Hematopoietic multipotent progenitor cell (in vitro differentiated cells): ENCODE results near the gene NOL4L. TPM values are rescaled to one million over a fixed set of nuclear protein-coding genes. Genes with fewer than 3 reads are reported as not detected.
A peak's percentile ranks its signal among the peaks of the same experiment; 100 is the strongest.
"Not testable (repeated sequence)": the region's sequence is repeated elsewhere in the genome, so short reads cannot be mapped to it uniquely, and the experiment has no call there.

Experiments used
- DNase-seq, 3 donors: peaks; one replicate each; pipeline ENCODE4 v3.0.0-alpha.2; 2011 to 2015; ENCODE audit warnings: low read depth in 2 of 3, low spot score in 2 of 3
- total RNA-seq: library from RNA; depleted of rRNA; stranded (reverse); fragments of >200 nt; gene quantifications from one replicate; pipeline ENCODE4 v1.2.3, GENCODE V29; 2012

Gene NOL4L
- total RNA-seq, 1 donor: 34.5 TPM

GRCh38 chr20:32491764-32492151 is 93.4 kb downstream of the NOL4L start:
- not testable (repeated sequence) for DNase-seq

- no peak for DNase-seq
Measured at GRCh38 chr20:32490942-32491763, 94.0 kb downstream of the NOL4L start.

GRCh38 chr20:32488066-32488838 is 96.9 kb downstream of the NOL4L start:
- DNase-seq: no peak

- no peak for DNase-seq
Measured at GRCh38 chr20:32487381-32487780, 97.8 kb downstream of the NOL4L start.

- no peak for DNase-seq
Measured at GRCh38 chr20:32485770-32486478, 99.2 kb downstream of the NOL4L start.

GRCh38 chr20:32484958-32485769 is 100.0 kb downstream of the NOL4L start:
- DNase-seq: peak; percentile 61 to 90 (median 84)

- DNase-seq: peak in 1 of 3 donors; percentile 23
Measured at GRCh38 chr20:32484225-32484957, 100.7 kb downstream of the NOL4L start.

GRCh38 chr20:32483351-32484224 is 101.5 kb downstream of the NOL4L start:
- DNase-seq: peak; percentile 32 to 85 (median 84)

- DNase-seq: peak in 2 of 3 donors; percentile 59 to 63
Measured at GRCh38 chr20:32482442-32483261, 102.5 kb downstream of the NOL4L start.

GRCh38 chr20:32482143-32482441 is 103.0 kb downstream of the NOL4L start:
- no peak for DNase-seq

- no peak for DNase-seq
Measured at GRCh38 chr20:32481311-32482142, 103.6 kb downstream of the NOL4L start.

- DNase-seq: no peak
Measured at GRCh38 chr20:32480371-32481241, 104.5 kb downstream of the NOL4L start.

GRCh38 chr20:32479697-32480171 is 105.4 kb downstream of the NOL4L start:
- no peak for DNase-seq

- DNase-seq: no peak
Measured at GRCh38 chr20:32479012-32479411, 106.1 kb downstream of the NOL4L start.

- no peak for DNase-seq
Measured at GRCh38 chr20:32478576-32478975, 106.6 kb downstream of the NOL4L start.
